PC-3 (cell line): Measurements from ENCODE around the gene ATF7IP2. TPM values are rescaled to one million over a fixed set of nuclear protein-coding genes. Genes with fewer than 3 reads are reported as not detected.

Source experiments
- ATAC-seq: fragments of 200-7000 bp; cut with Tn5 transposase; 2 replicates; pipeline ENCODE4 v1.9.1; 2020; ENCODE audit warnings: mild to moderate bottlenecking, moderate library complexity
- BruUV-seq: library from RNA; stranded (reverse); fragments of 400-500 nt; replicated peaks from 2 replicates; lab custom pipeline; 2021; lab: Mats Ljungman, UMichigan
- CTCF ChIA-PET: fragments of 300-600 bp; sonication (Branson Sonifier 250); formaldehyde crosslinking; loops from one replicate; lab custom pipeline; 2022; ENCODE audit warnings: antibody characterized with exemption; lab: Charles Lee
- POLR2A ChIA-PET: fragments of 300-600 bp; sonication (Branson Sonifier 250); formaldehyde crosslinking; loops from one replicate; lab custom pipeline; 2022; ENCODE audit warnings: antibody characterized with exemption; ENCODE audit not compliant: unreplicated experiment; lab: Charles Lee
- DNase-seq: peaks from one replicate; pipeline ENCODE4 v3.0.0-alpha.2; 2015
- H2AFZ ChIP-seq: fragments of 300-600 bp; sonication (generic); 2 replicates; pipeline ENCODE4 v1.6.0; 2016; ENCODE audit warnings: antibody characterized with exemption, low read length
- H3F3A ChIP-seq: fragments of 300-600 bp; sonication (generic); one replicate; pipeline ENCODE4 v1.6.0; 2017; ENCODE audit warnings: antibody characterized with exemption, low read length, control low read depth, mild to moderate bottlenecking; ENCODE audit not compliant: unreplicated experiment
- H3K27ac ChIP-seq: fragments of 300-600 bp; sonication (generic); 2 replicates; pipeline ENCODE4 v1.5.1; 2016; ENCODE audit warnings: mild to moderate bottlenecking, low read length
- H3K27me3 ChIP-seq: fragments of 300-600 bp; sonication (generic); 2 replicates; pipeline ENCODE4 v1.6.1; 2016; ENCODE audit warnings: low read length, mixed read lengths
- H3K36me3 ChIP-seq: fragments of 300-600 bp; sonication (generic); 2 replicates; pipeline ENCODE4 v1.6.1; 2016; ENCODE audit warnings: low read depth, mixed run types, low read length, mixed read lengths
- H3K4me1 ChIP-seq: fragments of 300-600 bp; sonication (generic); 2 replicates; pipeline ENCODE4 v1.5.1; 2016; ENCODE audit warnings: low read length; ENCODE audit not compliant: insufficient read depth
- H3K4me2 ChIP-seq: fragments of 300-600 bp; sonication (generic); 2 replicates; pipeline ENCODE4 v1.6.0; 2016; ENCODE audit warnings: low read length
- H3K4me3 ChIP-seq: fragments of 300-600 bp; sonication (generic); 2 replicates; pipeline ENCODE4 v1.5.1; 2016; ENCODE audit warnings: mild to moderate bottlenecking, low read length, mixed read lengths
- H3K79me2 ChIP-seq: fragments of 300-600 bp; sonication (generic); 2 replicates; pipeline ENCODE4 v1.6.1; 2017; ENCODE audit warnings: low read length, mixed read lengths
- H3K9ac ChIP-seq: fragments of 300-600 bp; sonication (generic); 2 replicates; pipeline ENCODE4 v1.6.0; 2016; ENCODE audit warnings: mild to moderate bottlenecking, low read length
- H3K9me2 ChIP-seq: fragments of 300-600 bp; sonication (generic); replicated peaks from 2 replicates; pipeline ENCODE4 v1.6.1; 2016; ENCODE audit warnings: mixed run types, low read length, mixed read lengths
- H3K9me3 ChIP-seq: fragments of 300-600 bp; sonication (generic); 2 replicates; pipeline ENCODE4 v1.6.1; 2016; ENCODE audit warnings: low read length, mixed read lengths
- H4K20me1 ChIP-seq: fragments of 300-600 bp; sonication (generic); 2 replicates; pipeline ENCODE4 v1.6.1; 2016; ENCODE audit warnings: low read length, mixed read lengths
- EZH2 ChIP-seq: fragments of 300-600 bp; sonication (generic); IDR thresholded peaks from one replicate; pipeline ENCODE4 v1.6.1; 2017; ENCODE audit warnings: antibody characterized with exemption, mild to moderate bottlenecking, low read length; ENCODE audit not compliant: unreplicated experiment
- EZH2phosphoT487 ChIP-seq: fragments of 300-600 bp; sonication (generic); IDR thresholded peaks from 2 replicates; pipeline ENCODE4 v1.6.1; 2018; ENCODE audit warnings: mild to moderate bottlenecking, antibody characterized with exemption, low read length, borderline replicate concordance
- intact Hi-C: fragments of 100-400 bp; cut with micrococcal nuclease; formaldehyde crosslinking; loops from 2 replicates; pipeline ENCODE4 v1.9.0; 2023
- total RNA-seq: library from RNA; depleted of rRNA; stranded (reverse); fragments of >200 nt; gene quantifications from 2 replicates; pipeline ENCODE4 v1.2.3, GENCODE V29; 2014
- TF ChIP-seq, protein P1 (sequence below): fragments of 300-600 bp; sonication (generic); conservative IDR thresholded peaks from 2 replicates; pipeline ENCODE4 v1.5.1; 2017; ENCODE audit warnings: antibody characterized with exemption, low read depth, mild to moderate bottlenecking, low read length

ATF7IP2 gene
- total RNA-seq, 1 experiment from 2014 or later = 6.2 TPM

DNA sequence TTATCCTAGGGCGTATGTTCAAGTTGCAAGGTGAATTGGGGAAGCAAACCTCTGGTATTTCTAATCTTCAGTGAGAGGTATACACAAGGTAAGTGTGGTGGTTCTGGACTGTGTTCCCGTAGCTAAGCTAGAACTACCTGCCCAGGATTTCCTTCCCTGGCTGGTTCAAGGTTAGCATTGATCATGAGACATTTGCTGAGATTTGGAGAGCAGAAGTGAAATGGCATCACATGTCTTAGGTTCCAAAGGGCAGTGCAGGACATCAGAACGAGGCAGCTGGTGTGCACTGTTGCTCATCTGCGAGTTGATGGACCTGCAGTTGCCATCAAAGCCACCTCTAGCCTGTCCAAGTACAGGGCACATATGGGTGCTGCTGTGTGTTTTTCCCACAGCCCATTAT lies 99.3 kb downstream of the ATF7IP2 start:
- H3K27me3 ChIP-seq = no peaks in the 10 kb centered on the region
- peaks cover 14% of the 10 kb centered on the region; the same call in 1 of the 2 replicates for H3K36me3 ChIP-seq
- no peak overlapping the region for H3K9ac ChIP-seq
- no peak for DNase-seq
- H3K9me2 ChIP-seq = no peaks in the 10 kb centered on the region
- H4K20me1 ChIP-seq = no peaks in the 10 kb centered on the region
- intact Hi-C loops = no loop called here
- H2AFZ ChIP-seq = no peak overlapping the region
- ChIA-PET CTCF (no interaction called here), POLR2A (no interaction called here)
- H3K27ac ChIP-seq = no peak overlapping the region
- H3K9me3 ChIP-seq = no peaks in the 10 kb centered on the region
- H3K4me3 ChIP-seq = no peak overlapping the region
- no peaks in the 10 kb centered on the region for H3K79me2 ChIP-seq
- no TSS peak for BruUV-seq
- TF ChIP-seq EZH2phosphoT487 = no peak
- TF ChIP-seq, protein P1, sequence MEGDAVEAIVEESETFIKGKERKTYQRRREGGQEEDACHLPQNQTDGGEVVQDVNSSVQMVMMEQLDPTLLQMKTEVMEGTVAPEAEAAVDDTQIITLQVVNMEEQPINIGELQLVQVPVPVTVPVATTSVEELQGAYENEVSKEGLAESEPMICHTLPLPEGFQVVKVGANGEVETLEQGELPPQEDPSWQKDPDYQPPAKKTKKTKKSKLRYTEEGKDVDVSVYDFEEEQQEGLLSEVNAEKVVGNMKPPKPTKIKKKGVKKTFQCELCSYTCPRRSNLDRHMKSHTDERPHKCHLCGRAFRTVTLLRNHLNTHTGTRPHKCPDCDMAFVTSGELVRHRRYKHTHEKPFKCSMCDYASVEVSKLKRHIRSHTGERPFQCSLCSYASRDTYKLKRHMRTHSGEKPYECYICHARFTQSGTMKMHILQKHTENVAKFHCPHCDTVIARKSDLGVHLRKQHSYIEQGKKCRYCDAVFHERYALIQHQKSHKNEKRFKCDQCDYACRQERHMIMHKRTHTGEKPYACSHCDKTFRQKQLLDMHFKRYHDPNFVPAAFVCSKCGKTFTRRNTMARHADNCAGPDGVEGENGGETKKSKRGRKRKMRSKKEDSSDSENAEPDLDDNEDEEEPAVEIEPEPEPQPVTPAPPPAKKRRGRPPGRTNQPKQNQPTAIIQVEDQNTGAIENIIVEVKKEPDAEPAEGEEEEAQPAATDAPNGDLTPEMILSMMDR = no peak
- TF ChIP-seq EZH2 = no peak
- H3F3A ChIP-seq = no peaks in the 10 kb centered on the region
- no peak overlapping the region for H3K4me2 ChIP-seq
- ATAC-seq = no peak
- no peaks in the 10 kb centered on the region for H3K4me1 ChIP-seq

DNA sequence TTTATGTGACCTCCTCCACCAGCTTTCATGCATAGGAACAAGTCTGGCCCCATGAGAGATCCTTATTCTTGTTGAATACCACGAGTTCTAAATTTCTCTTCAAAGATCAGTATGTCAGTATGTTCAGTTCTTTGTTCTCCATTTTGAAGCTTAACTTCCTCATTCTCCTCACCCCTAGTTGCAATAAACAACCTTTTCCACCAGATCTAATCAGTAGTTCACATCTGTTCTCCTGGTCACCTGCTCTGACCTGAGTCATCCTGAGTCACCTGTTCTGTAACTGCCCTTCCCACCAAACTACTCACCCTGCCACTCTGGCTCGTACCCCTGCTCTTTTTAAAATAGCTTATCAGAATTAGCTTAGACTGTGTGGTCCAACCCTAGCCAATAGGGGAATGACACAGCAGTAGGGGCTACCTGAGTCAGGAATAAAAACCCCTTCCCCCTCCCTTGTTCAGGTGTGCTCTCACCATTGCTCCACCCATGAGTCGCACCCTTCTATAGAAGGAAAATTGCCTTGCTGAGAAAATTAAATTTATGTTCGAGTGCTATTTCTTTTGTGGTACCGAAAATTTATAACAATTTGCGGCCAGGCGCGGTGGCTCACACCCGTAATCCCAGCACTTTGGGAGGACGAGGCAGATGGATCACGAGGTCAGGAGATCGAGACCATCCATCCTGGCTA lies 100.0 kb downstream of the ATF7IP2 start:
- ChIA-PET CTCF (no interaction called here), POLR2A (no interaction called here)
- no peaks in the 10 kb centered on the region for H3K4me1 ChIP-seq
- DNase-seq (peak; percentile 11), ATAC-seq (no peak)
- intact Hi-C loops = no loop called here
- no peaks in the 10 kb centered on the region for H4K20me1 ChIP-seq
- H3K4me3 ChIP-seq = no peak overlapping the region
- H3K4me2 ChIP-seq = no peak overlapping the region
- no peak overlapping the region for H3K9ac ChIP-seq
- no peaks in the 10 kb centered on the region for H3K9me2 ChIP-seq
- H3K36me3 ChIP-seq = peaks cover 14% of the 10 kb centered on the region; the same call in 1 of the 2 replicates
- no TSS peak for BruUV-seq
- no peaks in the 10 kb centered on the region for H3K27me3 ChIP-seq
- no peaks in the 10 kb centered on the region for H3F3A ChIP-seq
- H3K9me3 ChIP-seq = no peaks in the 10 kb centered on the region
- H3K79me2 ChIP-seq = no peaks in the 10 kb centered on the region
- TF ChIP-seq EZH2phosphoT487 (no peak), EZH2 (no peak)
- TF ChIP-seq, protein P1 = no peak
- H2AFZ ChIP-seq = no peak overlapping the region
- H3K27ac ChIP-seq = no peak overlapping the region

DNA sequence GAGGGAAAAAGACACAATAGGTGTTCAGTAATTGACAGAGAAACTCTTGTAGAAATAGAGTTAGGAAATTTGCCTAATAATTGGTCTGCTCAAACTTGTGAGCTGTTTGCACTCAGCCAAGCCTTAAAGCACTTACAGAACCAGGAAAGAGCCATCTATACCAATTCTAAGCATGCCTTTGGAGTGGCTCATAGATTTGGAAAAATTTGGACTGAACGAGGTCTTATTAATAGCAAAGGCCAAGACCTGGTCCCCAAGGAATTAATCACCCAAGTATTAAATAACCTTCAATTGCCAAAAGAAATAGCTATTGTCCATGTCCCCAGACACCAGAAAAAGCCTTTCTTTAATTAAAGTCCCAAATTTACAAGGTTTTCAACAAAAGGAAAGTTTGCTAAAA lies 104.3 kb downstream of the ATF7IP2 start:
- Histone ChIP-seq H4K20me1 (no peaks in the 10 kb centered on the region), H3K4me2 (no peak overlapping the region), H3K79me2 (no peaks in the 10 kb centered on the region), H3K9ac (no peak overlapping the region), H3K27ac (no peak overlapping the region), H2AFZ (no peak overlapping the region), H3K9me3 (no peaks in the 10 kb centered on the region), H3K9me2 (no peaks in the 10 kb centered on the region), H3F3A (no peaks in the 10 kb centered on the region), H3K4me3 (no peak overlapping the region), H3K36me3 (peaks cover 14% of the 10 kb centered on the region; the same call in 1 of the 2 replicates), H3K4me1 (no peaks in the 10 kb centered on the region), H3K27me3 (no peaks in the 10 kb centered on the region)
- ATAC-seq = no peak
- TF ChIP-seq EZH2phosphoT487 (no peak), EZH2 (no peak)
- TF ChIP-seq, protein P1 = no peak
- DNase-seq = no peak
- intact Hi-C loops = no loop called here
- BruUV-seq = no TSS peak
- POLR2A ChIA-PET = no interaction called here
- CTCF ChIA-PET = no interaction called here
